GM10847 (cell line): ENCODE measurements around the gene CMKLR1.

ENCODE experiments used
- POLR2A ChIP-seq: IDR thresholded peaks from 2 replicates; pipeline ENCODE4 v1.6.1; 2011; ENCODE audit not compliant: insufficient read length; ENCODE audit errors: extremely low read depth

CMKLR1 gene

DNA sequence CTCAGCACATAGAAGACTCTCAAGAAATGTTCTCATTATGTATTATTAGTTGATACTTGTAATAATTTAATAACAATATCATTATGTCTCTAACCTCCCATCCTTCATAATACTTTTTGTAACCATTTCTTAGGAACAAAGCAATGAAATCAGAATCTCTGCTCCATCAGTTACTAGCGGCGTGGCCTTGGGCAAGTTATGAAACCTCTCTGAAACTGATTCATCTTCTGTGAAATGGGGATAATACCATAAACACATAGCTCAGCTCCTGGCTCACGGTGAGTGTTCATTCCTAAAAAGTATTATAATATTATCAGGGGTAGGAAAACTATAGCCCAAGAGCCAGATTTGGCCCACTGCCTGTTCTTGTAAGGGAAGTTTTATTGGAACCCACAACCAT is 11.4 kb upstream of the CMKLR1 start:
- TF ChIP-seq POLR2A = no peak

DNA sequence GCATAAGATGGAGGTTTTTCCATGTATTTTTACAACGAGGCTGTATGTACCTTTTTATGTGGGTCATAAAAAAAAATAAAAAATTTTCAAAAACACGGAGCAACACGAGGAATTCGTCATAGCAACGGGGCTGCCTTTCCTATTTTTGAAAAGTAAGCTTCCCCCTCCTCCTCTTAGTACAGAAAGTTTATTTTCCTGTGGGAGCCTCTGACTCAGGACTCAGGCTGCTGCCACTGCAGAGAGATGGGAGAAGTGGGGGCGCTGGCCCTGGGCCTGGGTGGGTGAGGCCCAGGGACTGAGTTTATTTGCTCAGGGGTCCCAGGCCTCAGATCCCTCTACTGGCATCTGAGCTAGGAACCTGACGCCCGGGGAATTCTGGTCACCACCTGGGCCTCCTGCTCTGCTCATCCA is 10.2 kb upstream of the CMKLR1 start:
- TF ChIP-seq POLR2A = no peak

DNA sequence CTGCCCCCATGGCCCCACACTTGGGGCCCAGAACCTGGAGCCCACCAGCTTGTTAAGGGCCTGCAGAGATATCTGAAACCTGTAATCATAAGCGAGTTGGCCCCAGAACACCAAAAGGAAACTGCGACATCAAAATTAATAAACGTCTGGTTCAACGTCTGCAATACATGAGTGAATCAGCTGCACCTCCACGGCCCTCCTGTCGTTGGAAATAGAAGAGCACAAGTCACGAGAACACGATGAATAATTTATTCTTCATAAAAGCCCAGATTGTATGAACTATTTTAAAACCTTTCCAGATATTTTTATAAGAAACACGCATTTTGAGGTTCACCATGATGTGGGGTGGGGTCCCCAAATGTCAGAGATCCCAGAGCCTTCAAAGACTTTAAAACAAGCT is 9.7 kb upstream of the CMKLR1 start:
- TF ChIP-seq POLR2A = no peak

DNA sequence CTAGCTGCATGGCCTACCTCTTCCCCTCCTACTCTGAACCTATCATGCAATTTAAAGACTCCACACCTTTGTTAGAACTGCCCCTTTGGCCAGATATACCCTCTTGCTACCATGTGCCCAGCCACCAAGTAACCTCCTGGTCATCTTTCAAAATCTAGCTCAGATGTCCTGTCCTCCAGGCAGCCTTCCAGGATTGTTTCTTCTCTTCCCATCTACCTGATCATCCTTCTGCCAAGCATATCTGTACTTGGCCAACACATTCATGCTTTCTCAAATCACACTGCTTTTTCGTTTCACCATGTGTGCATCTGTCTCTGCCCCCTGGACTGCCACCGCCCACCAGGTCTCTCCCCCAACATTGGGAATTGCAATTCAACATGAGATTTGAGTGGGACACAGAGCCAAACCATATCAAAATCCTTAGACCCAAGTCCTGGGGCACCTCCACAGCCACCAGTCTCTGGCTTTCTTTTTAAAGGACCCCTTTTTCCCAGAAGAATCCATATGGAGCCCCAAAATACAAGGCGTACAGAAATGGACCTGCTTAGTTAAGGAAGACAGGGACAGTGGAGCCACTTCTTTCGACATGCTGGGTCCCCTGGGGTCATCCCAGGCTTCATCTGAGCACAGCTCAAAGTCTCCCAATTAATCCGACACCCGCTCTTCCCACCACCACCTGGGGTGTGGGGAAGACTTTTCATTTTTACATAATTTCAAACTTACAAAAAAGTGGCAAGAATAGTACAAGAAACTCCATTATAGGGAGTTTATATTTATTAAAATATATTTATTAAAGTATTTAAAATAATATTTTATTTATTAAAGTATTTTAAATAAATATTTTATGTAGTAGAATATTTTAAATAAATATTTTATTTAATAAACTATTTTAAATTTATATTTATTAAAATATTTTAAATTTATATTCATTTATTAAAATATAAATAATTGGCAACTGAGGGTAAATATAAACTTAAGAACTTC is 7.9 kb upstream of the CMKLR1 start:
- TF ChIP-seq POLR2A = no peak

DNA sequence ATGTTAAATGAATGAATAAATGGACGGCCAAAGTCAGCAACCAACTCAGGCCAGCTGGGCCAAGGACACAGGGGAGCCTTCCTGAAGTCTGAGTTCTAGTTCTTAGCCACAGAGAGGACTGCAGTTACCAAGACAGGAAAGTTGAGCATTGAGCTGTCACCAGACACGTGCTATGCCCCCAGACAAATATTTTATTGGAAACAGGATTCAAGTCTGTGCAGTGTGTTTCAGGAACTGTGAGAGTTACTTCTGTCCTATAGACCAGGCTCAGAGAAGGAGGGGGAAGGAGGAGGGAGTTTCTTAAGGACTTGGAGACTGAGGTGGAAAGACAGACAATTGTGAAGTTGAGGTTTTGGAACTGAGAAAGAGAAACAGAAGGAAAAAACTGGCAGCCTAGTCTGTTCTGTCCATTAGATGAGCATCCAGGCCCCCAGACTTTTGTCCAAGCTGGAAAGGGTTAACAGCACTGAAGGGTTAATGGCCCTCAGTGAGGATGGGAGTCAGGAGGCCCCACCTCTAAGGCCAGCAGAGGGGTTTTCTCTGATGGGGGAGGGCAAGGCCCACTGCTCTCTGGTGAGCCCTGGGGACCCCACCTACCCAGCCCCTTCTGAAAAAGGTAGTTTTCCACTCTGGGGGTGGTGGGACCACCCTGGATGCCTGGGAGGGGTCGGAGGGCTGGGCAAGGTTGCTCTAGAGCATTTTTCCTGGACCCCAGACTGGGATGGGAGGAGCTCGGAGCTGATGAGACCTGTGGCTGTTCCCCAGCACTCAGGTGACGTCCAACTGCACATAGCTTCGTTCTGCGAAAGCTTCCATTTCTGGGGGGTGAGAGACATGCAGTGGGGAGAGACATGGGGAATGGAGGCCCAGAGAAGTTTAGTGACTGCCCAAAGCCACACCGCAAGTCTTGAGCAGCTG is 6.9 kb upstream of the CMKLR1 start:
- TF ChIP-seq POLR2A = no peak

DNA sequence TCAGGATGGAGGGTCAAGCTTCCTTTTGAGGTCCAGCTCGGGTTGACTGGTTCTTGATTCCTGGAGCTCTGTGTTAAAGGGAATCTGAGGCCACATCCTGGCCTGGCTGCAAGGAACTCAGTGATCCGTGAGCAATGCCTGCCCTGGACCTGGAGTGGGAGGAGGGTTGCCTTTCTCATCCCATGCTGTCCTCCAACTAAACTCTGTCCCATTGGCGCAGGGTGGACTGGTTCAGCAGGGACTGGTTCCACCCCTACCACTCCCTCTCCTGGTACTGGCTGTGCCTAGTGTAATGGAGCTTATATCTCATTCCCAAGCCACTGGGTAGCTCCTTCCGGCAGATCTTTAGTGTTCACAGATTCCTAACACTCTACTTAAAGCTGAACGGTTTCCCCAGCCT is 3.9 kb upstream of the CMKLR1 start:
- no peak for TF ChIP-seq POLR2A

DNA sequence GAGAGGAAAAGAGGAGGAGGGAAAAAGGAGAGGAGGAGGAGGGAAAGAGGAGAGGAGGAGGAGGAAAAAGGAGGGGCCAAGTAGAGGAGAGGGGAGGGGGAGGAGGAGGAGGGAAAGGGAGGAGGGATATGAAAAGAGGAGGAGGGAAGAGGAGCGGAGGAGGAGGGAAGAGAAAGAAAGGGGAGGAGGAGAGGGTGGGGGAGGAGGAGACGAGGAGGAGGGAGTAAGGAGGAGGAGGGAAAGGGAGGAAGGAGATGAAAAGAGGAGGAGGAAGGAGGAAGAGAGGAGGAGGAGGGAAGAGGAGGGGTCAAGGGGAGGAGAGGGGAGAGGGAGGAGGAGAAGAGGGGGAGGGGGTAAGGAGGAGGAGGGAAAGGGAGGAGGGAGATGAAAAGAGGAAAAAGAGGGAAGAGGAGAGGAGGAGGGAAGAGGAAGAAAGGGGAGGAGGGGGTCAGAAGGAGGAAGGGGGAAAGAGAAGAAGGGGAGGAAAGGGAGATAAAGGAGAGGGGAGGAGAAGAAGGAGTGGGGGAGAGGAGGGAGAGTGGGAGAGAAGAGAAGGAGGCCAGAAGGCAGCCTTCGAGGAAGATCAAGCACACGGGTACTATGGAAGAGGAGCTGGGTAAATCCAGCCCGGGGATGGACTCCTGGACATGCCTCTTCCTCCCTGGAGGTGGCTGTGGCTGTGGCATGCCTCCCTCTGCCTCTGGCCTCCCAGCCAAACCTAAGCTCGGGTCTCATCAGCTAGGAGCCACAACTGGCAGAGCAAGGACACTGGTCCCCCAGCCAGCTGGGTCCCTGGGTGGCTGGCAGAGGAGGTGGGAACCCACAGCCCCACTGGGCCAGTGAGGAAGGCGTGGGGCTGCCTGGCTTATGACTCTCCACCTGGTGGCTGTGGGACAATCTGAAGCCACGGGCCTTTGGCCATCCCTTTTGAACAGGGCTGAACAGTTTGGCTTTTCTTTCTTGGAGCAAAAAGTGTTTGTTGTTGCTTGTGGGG is 3.0 kb upstream of the CMKLR1 start:
- no peak for TF ChIP-seq POLR2A

DNA sequence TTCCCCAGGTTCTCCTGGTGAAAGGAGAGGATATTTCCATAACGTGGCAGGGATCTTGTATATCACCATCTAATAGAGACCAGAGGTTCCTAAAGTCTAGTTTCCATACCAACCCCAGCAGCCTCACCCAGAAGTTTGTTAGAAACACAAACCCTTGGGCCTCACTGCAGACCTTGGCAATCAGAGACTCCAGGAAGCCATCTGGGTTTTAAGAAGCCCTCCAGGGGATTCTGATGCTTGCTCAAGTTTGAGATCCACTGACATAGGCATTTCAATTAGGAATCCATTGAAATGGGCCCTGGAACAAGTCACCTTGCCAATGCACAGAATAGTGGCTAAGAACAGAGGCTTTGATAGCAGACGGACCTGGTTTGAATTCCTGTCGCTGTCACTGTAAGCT is 2.2 kb upstream of the CMKLR1 start:
- TF ChIP-seq POLR2A = no peak

DNA sequence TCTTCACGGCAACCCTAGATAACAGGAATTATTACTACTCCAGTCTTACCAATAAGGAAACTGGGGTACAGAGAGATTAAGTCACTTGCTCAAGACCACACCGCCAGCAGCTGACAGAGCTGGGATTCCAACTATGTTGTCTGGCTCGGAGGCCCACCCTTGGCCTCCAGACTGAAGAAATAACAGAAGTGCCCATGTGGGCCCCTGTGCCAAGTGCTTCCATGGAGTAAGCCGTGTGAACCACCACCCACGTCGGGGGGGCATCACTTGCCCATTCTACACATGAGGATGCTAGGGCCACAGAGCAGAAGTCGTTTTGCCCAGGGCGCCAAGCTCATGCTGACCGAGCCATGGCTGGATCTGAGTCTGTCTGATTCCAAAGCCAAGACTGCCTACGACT is 926 bp upstream of the CMKLR1 start:
- no peak for TF ChIP-seq POLR2A

DNA sequence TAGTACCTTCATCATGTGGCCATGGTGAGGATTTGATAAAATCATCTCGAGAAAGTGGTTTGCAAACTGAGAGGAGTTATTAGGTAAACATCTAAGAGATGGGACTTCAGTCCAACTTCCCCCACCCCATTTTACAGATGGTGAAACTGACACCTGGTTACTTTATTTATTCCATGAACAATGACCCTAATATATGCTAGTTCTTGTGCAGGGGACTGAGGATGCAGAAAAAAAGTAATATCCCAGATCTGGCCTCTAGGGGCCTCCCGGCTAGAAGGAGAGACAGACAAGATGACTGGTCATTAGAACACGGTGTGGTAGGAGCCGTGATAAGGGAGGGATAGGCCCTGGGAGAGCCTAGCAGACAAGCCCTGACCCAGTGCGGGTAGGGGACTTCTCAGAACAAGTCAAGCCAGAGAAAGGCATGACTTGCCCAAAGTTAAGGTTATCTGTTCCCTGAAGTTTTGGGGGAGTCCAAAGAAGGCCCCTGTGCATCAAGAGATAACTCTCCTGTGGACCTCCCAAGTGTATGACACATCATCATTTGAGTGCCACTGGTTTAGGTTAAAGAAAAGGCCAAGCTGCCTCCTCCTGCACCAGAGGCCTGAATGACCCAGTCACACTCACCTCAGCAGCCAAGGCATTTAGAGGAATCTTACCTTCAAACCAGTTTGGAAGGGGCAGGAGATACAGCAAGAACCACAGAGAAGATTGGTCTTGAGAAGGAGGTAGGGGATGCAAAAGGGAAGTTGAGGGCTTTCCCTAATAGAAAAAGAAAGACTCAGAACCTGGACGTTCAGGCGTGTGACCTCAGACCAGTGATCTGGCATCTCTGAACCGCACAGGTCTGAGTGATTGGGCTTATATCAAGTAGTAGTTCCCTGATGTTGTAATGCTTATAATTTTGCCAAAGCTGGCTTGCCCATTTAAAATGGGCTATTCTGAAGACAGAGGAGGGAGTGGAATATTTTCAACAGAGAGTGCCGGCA is 1.6 kb downstream of the CMKLR1 start:
- no peak for TF ChIP-seq POLR2A

DNA sequence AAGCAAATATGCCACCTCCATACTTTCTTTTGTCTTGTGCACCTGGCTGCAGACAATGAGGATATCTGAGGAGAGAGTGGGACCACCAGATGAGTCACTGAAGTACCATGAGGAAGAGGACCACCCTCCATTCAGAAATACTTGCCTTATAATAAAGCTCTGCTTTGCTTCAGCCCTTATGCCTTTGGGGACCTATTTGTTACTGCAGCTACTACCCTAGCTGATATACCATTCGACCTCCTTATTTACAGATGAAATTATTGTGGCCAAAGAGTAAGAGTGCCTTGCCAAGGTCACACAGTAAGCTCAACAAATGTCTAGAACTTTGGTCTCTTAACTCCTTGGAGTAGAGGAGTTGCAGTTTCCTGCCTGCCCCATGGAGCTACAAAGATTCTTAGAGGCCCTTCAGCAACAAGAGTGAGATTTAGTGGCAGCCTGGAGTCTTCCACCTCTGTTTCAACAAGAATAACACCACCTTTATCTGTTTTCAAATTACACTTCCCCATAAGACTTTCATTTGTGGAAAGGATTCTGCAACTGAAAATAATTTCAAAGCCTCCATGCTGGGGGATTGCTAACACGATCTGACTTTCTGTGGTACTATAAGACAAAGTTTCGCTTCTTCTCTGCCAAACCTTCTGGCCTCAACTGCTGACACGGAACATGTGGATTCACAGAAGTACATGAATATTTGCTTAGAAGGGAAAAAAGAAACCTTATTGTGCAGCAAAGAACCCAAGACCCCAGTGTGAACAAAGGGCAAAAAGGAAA is 3.6 kb downstream of the CMKLR1 start:
- TF ChIP-seq POLR2A = no peak

DNA sequence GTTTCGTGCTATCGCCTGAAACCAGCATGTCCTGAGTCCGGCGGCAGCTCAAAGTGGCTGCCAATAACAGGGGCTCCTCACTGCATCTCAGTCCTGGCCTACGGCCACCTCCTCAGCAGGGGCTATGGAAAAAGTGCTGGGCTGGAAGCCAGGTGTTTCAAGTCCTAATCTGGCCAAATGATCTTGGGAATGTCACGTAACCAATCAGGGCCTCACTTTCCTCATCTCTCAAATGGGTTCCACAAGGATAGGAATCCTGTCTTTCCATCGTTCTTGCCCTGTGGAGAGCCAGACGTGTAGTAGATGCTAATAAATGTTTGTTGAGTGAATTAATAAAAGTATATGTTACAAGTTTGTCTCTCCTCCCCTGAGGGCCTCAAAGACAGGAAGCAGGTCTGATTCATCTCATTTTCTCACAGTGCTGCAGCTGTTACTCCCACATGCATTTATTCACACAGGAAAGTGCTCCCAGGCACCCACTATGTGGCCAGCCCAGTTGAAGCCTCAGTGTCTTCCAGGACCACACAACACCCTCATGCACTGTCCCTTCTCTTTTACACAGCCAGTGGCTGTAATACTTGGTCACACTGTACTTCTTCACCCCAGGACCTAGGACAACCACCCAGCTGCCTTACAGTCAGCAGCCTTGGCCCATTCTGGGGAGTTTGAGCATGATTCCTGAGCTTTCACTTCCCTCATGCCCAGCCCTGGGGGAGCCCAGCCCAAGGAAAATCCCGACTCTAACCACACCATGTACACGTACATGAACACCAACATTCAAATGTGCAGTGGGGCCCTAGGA is 5.0 kb downstream of the CMKLR1 start:
- no peak for TF ChIP-seq POLR2A
